Body of pancreas (tissue), 4 donors: ENCODE measurements around the gene GABBR1.

ENCODE experiments used
- CTCF ChIP-seq, 7 experiments: fragments of 450-650 bp in 4 of 7; fragments of 200-600 bp in 3 of 7; sonication (generic) in 3 of 7; IDR thresholded peaks; one replicate each; pipeline ENCODE4 v1.5.1; 2016 to 2019; ENCODE audit warnings: antibody characterized with exemption in 7 of 7
- POLR2A ChIP-seq, 3 donors: fragments of 450-650 bp; IDR thresholded peaks; one replicate each; pipeline ENCODE4 v1.6.1; 2016; ENCODE audit warnings: antibody characterized with exemption in 3 of 3, mild to moderate bottlenecking in 2 of 3

GRCh38 chr6:29547573-29547972 is 85.4 kb downstream of the GABBR1 start:
- TF ChIP-seq CTCF (IDR thresholded peaks at IDR 0.05) (no peak), POLR2A (IDR thresholded peaks at IDR 0.05) (no peak)
